Neutrophil (primary cell): Measurements from ENCODE around the gene ORAI2.
"Not testable (repeated sequence)": the region's sequence is repeated elsewhere in the genome, so short reads cannot be mapped to it uniquely, and the experiment has no call there.

ENCODE experiments used
- H3K27ac ChIP-seq: fragments of 200-600 bp; sonication (generic); 2 replicates; pipeline ENCODE4 v1.5.1; 2016; ENCODE audit warnings: mild to moderate bottlenecking, moderate library complexity
- H3K27me3 ChIP-seq: fragments of 200-600 bp; sonication (generic); 2 replicates; pipeline ENCODE4 v1.6.0; 2016; ENCODE audit warnings: mild to moderate bottlenecking
- H3K36me3 ChIP-seq: fragments of 200-600 bp; sonication (generic); 2 replicates; pipeline ENCODE4 v1.5.1; 2017
- H3K4me1 ChIP-seq, 2 experiments: fragments of 200-600 bp in 1 of 2; sonication (generic) in 1 of 2; 1 replicate in 1 of 2; 2 replicates in 1 of 2; pipeline versions ENCODE4 v1.5.1 to v1.6.1; 2013 to 2016; ENCODE audit warnings: low read depth in 1 of 2, low read length in 1 of 2, mild to moderate bottlenecking in 1 of 2, moderate library complexity in 1 of 2; ENCODE audit not compliant: control insufficient read depth in 1 of 2, insufficient read depth in 1 of 2
- H3K4me3 ChIP-seq, 2 experiments: fragments of 200-600 bp in 1 of 2; sonication (generic) in 1 of 2; 1 replicate in 1 of 2; 2 replicates in 1 of 2; pipeline ENCODE4 v1.5.1; 2013 to 2016; ENCODE audit warnings: low read depth in 1 of 2, low read length in 1 of 2, mild to moderate bottlenecking in 1 of 2, moderate library complexity in 1 of 2
- H3K9me3 ChIP-seq: fragments of 200-600 bp; sonication (generic); 2 replicates; pipeline ENCODE4 v1.5.1; 2016
- TF ChIP-seq, protein P1 (sequence below): fragments of 200-600 bp; sonication (generic); IDR thresholded peaks from 2 replicates; pipeline ENCODE4 v1.5.1; 2016; ENCODE audit warnings: antibody characterized with exemption

Gene ORAI2

DNA sequence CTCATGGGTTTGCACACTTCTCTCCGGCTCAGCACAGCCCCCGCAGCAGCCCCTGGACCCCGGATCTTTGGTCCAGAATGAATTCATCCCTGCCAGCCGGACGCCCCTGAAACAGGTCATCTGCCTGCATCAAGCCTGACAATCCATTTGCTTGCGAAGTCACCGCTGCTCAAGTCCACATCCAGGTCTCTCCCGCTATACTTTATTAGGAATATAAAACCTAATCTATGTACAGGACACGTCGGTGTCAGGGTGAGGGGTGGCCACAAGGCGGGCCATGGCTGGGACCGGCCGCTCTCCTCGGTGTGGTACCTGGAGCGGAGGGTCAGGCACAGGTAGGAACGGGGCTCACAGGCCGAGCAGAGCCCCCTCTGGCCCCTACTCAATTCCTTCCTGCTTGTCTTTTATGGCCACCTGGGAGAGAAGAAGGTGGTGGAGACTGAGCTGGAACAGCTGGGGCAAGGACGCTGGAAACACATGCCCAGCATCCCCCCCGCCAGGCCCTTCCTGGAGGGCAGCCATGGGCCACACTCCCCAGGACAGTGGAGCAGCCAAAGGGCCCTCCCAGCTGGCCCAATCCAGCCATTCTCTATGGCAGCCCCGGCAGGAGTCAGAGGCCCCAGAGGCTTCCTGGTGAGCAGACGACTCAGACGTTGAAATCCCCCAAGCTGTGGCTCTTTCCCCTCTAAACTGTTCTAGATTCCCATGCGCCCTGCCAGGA, 40.1 kb downstream of the ORAI2 start:
- H3K27me3 ChIP-seq: no peaks in the 10 kb centered on the region
- H3K9me3 ChIP-seq: no peaks in the 10 kb centered on the region
- no peak overlapping the region for H3K27ac ChIP-seq
- H3K36me3 ChIP-seq: peaks cover 68% of the 10 kb centered on the region
- H3K4me1 ChIP-seq: no peaks in the 10 kb centered on the region
- no peak overlapping the region for H3K4me3 ChIP-seq
- TF ChIP-seq, protein P1, sequence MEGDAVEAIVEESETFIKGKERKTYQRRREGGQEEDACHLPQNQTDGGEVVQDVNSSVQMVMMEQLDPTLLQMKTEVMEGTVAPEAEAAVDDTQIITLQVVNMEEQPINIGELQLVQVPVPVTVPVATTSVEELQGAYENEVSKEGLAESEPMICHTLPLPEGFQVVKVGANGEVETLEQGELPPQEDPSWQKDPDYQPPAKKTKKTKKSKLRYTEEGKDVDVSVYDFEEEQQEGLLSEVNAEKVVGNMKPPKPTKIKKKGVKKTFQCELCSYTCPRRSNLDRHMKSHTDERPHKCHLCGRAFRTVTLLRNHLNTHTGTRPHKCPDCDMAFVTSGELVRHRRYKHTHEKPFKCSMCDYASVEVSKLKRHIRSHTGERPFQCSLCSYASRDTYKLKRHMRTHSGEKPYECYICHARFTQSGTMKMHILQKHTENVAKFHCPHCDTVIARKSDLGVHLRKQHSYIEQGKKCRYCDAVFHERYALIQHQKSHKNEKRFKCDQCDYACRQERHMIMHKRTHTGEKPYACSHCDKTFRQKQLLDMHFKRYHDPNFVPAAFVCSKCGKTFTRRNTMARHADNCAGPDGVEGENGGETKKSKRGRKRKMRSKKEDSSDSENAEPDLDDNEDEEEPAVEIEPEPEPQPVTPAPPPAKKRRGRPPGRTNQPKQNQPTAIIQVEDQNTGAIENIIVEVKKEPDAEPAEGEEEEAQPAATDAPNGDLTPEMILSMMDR: no peak

DNA sequence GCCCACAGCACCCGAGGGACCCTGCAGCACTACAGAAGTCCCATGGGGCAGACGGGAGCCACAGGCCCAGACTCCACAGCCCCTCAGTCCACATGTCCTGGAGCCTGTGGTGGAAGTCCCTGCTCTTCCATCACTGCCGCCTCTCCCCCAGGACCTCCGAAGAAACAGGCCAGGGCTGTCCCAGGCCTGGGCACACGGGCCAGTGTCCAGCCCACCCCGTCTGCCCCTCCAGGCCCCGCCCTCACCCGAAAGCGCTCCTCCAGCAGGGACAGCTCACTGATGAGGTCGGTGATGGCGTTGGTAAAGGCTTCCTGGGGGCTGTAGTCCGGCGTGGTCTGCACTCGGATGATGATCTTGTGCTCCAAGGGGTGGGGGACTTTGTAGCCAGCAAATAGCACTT, 40.7 kb downstream of the ORAI2 start:
- not testable (repeated sequence) for H3K27me3 ChIP-seq, H3K9me3 ChIP-seq, H3K4me3 ChIP-seq, H3K27ac ChIP-seq, H3K4me1 ChIP-seq
- H3K36me3 ChIP-seq: peaks cover 61% of the 10 kb centered on the region

DNA sequence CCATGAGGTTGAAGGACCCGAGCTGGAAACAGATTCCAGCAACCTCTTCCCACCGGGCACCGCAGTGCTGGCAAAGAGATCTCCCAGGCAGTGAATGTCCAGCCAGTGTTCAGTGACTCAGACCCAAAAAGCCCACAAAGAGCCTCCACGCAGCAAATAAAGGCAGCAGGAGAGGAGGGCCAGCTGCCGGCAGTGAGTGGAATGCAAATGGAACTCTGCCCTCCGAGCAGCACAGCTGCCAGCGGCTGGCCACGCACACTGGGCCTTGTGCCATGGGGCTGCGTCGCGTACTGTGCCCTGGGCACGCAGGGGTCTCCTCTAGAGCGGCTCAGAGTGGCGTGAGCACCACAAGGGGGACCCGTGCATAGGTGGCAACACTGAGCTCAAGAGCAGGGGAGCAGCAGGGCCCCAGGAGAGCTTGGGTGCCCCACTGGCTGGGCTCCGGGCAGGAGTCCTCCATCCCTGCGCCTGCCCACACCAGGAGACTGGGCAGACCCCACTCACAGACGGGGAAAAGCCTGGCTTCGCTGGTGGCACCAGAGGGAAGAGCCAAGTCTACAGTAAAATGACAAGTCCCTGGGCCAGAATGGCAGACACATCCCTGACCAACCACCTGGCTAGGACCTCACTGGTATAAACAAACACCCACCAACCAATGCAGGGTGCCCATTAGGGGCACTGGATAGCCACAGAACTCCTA, 41.5 kb downstream of the ORAI2 start:
- peaks cover 53% of the 10 kb centered on the region for H3K36me3 ChIP-seq
- H3K27me3 ChIP-seq, H3K4me3 ChIP-seq, H3K9me3 ChIP-seq, H3K27ac ChIP-seq, H3K4me1 ChIP-seq: not testable (repeated sequence)

DNA sequence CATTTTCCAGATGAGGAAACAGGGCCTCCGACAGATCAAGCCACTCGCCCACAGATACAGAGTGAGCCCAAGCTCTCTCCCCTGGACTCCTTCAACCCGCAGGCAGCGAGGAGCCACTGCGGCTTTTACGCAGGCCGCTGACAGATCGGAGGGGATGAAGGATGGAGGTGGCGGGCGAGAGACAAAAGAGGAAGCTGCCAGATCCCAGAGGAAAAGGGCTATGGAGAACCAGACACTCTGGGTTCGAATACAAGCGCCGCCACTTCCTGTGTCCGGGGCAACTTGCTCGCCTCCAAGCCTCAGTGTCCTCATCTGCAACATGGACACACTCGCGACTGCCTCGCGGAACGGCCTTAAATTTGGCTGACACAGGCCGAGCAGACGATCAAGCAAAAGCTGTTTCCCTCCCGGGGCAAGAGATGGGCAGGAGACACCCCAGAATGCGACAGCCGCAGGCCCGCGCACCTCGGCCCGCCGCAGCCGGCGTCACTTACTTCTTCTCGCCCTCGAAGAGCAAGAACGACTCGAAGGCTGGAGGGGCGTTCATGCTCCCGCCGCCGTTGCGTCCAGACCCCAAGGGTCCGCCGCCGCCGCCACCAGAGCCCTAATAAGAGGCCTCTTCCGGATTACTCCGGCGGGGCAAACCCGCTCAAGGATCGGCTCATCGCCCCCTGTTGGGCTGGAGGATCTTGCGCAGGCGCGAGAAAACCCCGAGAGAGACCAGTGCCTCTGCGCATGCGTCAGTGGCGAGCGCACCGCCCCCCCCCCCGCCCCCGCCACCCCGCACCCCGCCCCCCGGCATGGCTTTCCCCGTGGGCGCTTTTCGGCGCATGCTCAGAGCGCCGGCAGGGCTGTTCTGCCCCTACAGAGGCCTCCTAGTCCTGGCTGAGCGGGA, 45.2 kb downstream of the ORAI2 start, which contains the start of gene POLR2J:
Gene POLR2J (minus strand): TSS at position 609 of the 895 bp plus-strand sequence. CDS start 62 bp downstream, at position 547.
- Histone ChIP-seq H3K36me3 (peaks cover 16% of the 10 kb centered on the region), H3K4me3 (peak within 1 kb of the TSS; percentile 43 to 59), H3K27ac (peak within 1 kb of the TSS; percentile 58)
- H3K4me1 ChIP-seq, H3K27me3 ChIP-seq, H3K9me3 ChIP-seq: not testable (repeated sequence)
- TF ChIP-seq, protein P1: peak; percentile 73

DNA sequence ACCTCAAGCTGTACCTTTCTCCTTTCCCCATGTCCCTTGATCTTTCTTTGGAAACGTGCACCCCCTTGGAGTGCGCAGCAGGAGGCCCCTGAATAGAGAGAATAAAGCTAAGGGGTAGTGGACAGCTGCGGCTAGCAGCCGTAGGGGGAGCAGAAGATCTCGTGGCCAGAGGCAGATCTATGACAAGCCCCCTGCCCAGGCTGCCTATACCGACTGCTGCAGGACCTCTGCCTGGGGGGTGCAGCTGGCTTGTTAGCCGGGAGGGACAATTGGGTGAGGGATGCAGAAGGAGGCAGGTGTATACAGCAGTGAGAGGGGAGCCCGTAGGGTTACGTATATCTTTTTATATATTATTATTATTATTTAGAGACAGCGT, 45.8 kb downstream of the ORAI2 start:
- H3K27ac ChIP-seq, H3K4me1 ChIP-seq, H3K36me3 ChIP-seq, H3K9me3 ChIP-seq, H3K27me3 ChIP-seq: not testable (repeated sequence)
- H3K4me3 ChIP-seq: peak overlapping the region in 1 of 2 experiments; percentile 59

DNA sequence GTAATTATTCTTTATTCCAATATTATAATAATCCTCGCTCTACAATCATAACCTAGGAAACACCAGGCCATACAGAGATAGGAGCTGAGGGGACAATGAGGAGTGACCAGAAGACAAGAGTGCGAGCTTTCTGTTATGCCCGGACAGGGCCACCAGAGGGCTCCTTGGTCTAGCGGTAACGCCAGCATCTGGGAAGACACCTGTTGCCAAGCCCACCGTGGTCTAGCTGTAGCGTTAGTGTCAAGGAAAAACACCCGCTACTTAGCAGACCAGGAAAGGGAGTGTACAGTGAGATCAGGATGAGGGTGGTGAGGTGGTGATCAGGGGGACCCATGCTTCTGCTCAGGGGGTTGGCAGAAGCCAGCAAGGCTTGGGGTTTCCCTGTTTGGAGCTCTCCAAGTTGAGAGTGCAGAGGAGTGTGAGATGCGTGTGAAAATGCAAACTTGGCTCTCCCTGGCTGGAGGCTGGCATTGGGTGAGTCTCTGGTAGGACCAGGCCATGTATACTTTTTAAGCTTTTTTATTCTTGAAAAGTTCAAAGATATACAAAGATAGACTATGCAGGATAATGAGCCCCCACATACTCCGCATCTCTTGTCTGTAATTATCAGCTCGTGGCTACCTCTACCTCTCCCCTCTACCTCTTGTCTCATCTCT, 46.7 kb downstream of the ORAI2 start:
- H3K27me3 ChIP-seq, H3K4me1 ChIP-seq, H3K4me3 ChIP-seq, H3K36me3 ChIP-seq, H3K27ac ChIP-seq, H3K9me3 ChIP-seq: not testable (repeated sequence)
- TF ChIP-seq, protein P1: peak; percentile 66

DNA sequence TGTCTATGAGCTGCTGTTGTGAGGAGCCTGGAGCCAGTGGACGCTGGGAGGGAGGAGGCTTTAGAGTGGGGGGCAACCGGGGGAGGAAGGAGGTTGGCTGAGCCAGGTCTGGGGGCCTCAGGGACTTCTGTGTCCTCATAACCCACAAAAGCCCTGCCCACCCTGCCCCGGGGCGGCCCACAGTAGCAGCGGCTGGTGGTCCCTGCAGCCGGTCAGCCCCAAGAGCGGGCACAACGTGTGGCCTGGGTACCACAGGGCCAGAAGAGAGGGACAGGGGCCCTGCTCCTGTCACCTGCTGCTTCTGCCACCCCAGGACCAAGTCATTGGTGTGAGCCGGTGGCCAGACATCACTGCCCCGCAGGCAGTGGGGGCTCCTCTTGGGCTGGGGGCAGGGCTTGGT, 48.6 kb downstream of the ORAI2 start:
- not testable (repeated sequence) for H3K4me1 ChIP-seq, H3K27me3 ChIP-seq, H3K36me3 ChIP-seq, H3K4me3 ChIP-seq, H3K9me3 ChIP-seq, H3K27ac ChIP-seq

DNA sequence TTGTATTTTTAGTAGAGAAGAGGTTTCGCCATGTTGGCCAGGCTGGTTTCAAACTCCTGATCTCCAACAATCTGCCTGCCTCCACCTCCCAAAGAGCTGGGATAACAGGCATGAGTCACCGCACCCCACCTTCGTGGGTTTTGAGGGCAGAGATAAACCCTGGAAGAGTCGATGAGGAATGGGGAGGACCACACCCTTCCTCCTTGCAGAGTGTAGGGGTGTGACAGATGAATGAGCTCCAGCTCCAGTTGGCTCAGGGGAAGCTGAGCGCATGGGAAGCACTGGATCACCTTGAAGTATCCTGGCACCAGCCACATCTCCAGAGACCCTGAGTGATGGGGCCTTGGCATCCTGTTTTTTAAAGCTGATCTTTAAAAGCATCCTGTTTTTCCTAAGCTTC, 50.9 kb downstream of the ORAI2 start:
- H3K9me3 ChIP-seq, H3K27me3 ChIP-seq, H3K27ac ChIP-seq, H3K4me1 ChIP-seq, H3K4me3 ChIP-seq, H3K36me3 ChIP-seq: not testable (repeated sequence)

DNA sequence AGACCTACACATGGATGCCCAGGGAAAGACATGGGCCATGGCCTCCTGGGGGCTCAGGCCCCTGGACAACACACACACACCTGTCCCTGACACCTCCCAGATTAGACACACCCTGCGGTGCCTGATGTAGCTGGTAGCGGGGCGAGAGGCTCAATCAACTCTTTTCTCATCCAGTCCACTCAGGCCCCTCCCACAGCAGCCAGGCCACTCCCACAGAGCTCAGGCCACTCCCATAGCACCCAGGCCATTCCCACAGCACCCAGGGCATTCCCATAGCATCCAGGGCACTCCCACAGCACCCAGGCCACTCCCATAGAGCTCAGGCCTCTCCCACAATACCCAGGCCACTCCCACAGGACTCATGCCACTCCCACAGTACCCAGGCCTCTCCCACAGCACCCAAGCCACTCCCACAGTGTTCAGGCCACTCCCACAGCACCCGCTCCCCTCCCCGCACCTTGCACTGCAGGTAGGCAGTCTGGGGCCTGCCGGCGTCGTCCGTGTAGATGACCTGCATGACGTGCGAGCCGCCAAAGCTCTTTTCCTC, 57.2 kb downstream of the ORAI2 start:
- not testable (repeated sequence) for H3K27me3 ChIP-seq, H3K9me3 ChIP-seq, H3K4me3 ChIP-seq, H3K27ac ChIP-seq, H3K36me3 ChIP-seq, H3K4me1 ChIP-seq
